PFSK-1 (cell line): ENCODE results near the gene MCCD1.

Experiments
- FOXP2 ChIP-seq: optimal IDR thresholded peaks from 2 replicates; pipeline ENCODE3; 2011; ENCODE audit warnings: borderline replicate concordance, control low read depth, inconsistent platforms; ENCODE audit not compliant: insufficient read depth; ENCODE audit errors: extremely low read length, extremely low read depth
- POLR2AphosphoS5 ChIP-seq: IDR thresholded peaks from 2 replicates; pipeline ENCODE4 v1.6.1; 2012; ENCODE audit warnings: low read depth, mild to moderate bottlenecking, control low read depth, low read length, moderate library complexity
- REST ChIP-seq, 2 experiments: IDR thresholded peaks; 2 replicates each; pipeline versions ENCODE4 v1.6.1 to v1.8.0; 2011 to 2012; ENCODE audit warnings: low read depth in 2 of 2, low read length in 2 of 2, control low read depth in 1 of 2, inconsistent platforms in 1 of 2, mild to moderate bottlenecking in 1 of 2, moderate library complexity in 1 of 2; ENCODE audit not compliant: insufficient read depth in 1 of 2
- SIN3A ChIP-seq: IDR thresholded peaks from 2 replicates; pipeline ENCODE4 v1.6.1; 2012; ENCODE audit warnings: mild to moderate bottlenecking, low read length, moderate library complexity, borderline replicate concordance; ENCODE audit not compliant: insufficient read depth
- TAF1 ChIP-seq: IDR thresholded peaks from 2 replicates; pipeline ENCODE4 v1.6.1; 2012; ENCODE audit warnings: low read length, control low read depth, borderline replicate concordance; ENCODE audit not compliant: insufficient read depth

Gene MCCD1

GRCh38 chr6:31528307-31528777, 420 bp upstream of the MCCD1 start:
- TF ChIP-seq SIN3A = no peak
- no peak for TF ChIP-seq TAF1
- TF ChIP-seq POLR2AphosphoS5 = no peak; the same call in 1 of the 2 replicates
- TF ChIP-seq FOXP2 = no peak
- no peak for TF ChIP-seq REST (IDR thresholded peaks at IDR 0.05; ENCODE audit: insufficient read depth in 1 of 2, low read depth in 2 of 2, low read length in 2 of 2)

- TF ChIP-seq FOXP2 (no peak), TAF1 (no peak), SIN3A (0 out of 2 replicates have a peak, but pooled peaks have one; percentile 2), REST (IDR thresholded peaks at IDR 0.05; ENCODE audit: insufficient read depth in 1 of 2, low read depth in 2 of 2, low read length in 2 of 2) (no peak), POLR2AphosphoS5 (peak; percentile 40; the same call in 1 of the 2 replicates)
Observed at GRCh38 chr6:31529329-31530150, 778 bp downstream of the MCCD1 start.

GRCh38 chr6:31530659-31531058, 1.9 kb downstream of the MCCD1 start:
- no peak for TF ChIP-seq POLR2AphosphoS5
- TF ChIP-seq TAF1 = no peak
- no peak for TF ChIP-seq FOXP2
- no peak for TF ChIP-seq SIN3A
- no peak for TF ChIP-seq REST (IDR thresholded peaks at IDR 0.05; ENCODE audit: insufficient read depth in 1 of 2, low read depth in 2 of 2, low read length in 2 of 2)

GRCh38 chr6:31531162-31531561, 2.4 kb downstream of the MCCD1 start:
- TF ChIP-seq POLR2AphosphoS5 = no peak
- TF ChIP-seq SIN3A = no peak
- no peak for TF ChIP-seq REST (IDR thresholded peaks at IDR 0.05; ENCODE audit: insufficient read depth in 1 of 2, low read depth in 2 of 2, low read length in 2 of 2)
- TF ChIP-seq TAF1 = no peak
- no peak for TF ChIP-seq FOXP2
